Smooth muscle cell (in vitro differentiated cells): ENCODE data around the gene AK5. TPM values are rescaled to one million over a fixed set of nuclear protein-coding genes. Genes with fewer than 3 reads are reported as not detected.

ENCODE experiments used
- DNase-seq: peaks from one replicate; lab custom pipeline; 2025; ENCODE audit not compliant: unreplicated experiment; lab: John Stamatoyannopoulos, UW
- H2AFZ ChIP-seq: fragments of 200-600 bp; sonication (generic); 2 replicates; pipeline ENCODE4 v1.6.0; 2016; ENCODE audit warnings: antibody characterized with exemption, low read depth, mild to moderate bottlenecking
- H3F3A ChIP-seq: fragments of 200-600 bp; sonication (generic); 2 replicates; pipeline ENCODE4 v1.6.0; 2017; ENCODE audit warnings: antibody characterized with exemption, low read depth
- H3K27ac ChIP-seq: fragments of 200-600 bp; sonication (generic); 2 replicates; pipeline ENCODE4 v1.5.1; 2016; ENCODE audit warnings: low read depth, mild to moderate bottlenecking
- H3K27me3 ChIP-seq: fragments of 200-600 bp; sonication (generic); 2 replicates; pipeline ENCODE4 v1.6.1; 2016; ENCODE audit warnings: low read depth, mild to moderate bottlenecking
- H3K36me3 ChIP-seq: fragments of 200-600 bp; sonication (generic); 2 replicates; pipeline ENCODE4 v1.5.1; 2016; ENCODE audit warnings: low read depth
- H3K4me1 ChIP-seq: fragments of 200-600 bp; sonication (generic); 2 replicates; pipeline ENCODE4 v1.5.1; 2016; ENCODE audit warnings: low read depth
- H3K4me2 ChIP-seq: fragments of 200-600 bp; sonication (generic); 2 replicates; pipeline ENCODE4 v1.6.0; 2016; ENCODE audit warnings: mild to moderate bottlenecking
- H3K4me3 ChIP-seq: fragments of 200-600 bp; sonication (generic); 2 replicates; pipeline ENCODE4 v1.5.1; 2016; ENCODE audit warnings: mild to moderate bottlenecking
- H3K79me2 ChIP-seq: fragments of 200-600 bp; sonication (generic); 2 replicates; pipeline ENCODE4 v1.6.0; 2016; ENCODE audit warnings: low read depth, mild to moderate bottlenecking
- H3K9ac ChIP-seq: fragments of 200-600 bp; sonication (generic); 2 replicates; pipeline ENCODE4 v1.6.0; 2016; ENCODE audit warnings: low read depth
- H3K9me3 ChIP-seq: fragments of 200-600 bp; sonication (generic); replicated peaks from 2 replicates; pipeline ENCODE4 v1.5.1; 2016; ENCODE audit warnings: low read depth
- H4K20me1 ChIP-seq: fragments of 200-600 bp; sonication (generic); 2 replicates; pipeline ENCODE4 v1.6.0; 2016; ENCODE audit warnings: low read depth
- CTCF ChIP-seq: fragments of 200-600 bp; sonication (generic); IDR thresholded peaks from 2 replicates; pipeline ENCODE4 v1.5.1; 2017; ENCODE audit warnings: borderline replicate concordance, mild to moderate bottlenecking, antibody characterized with exemption; ENCODE audit not compliant: insufficient read depth, poor library complexity, severe bottlenecking
- WGBS: methylation state at CpG from one replicate; pipeline ENCODE4 v1.1.7; 2016; ENCODE audit warnings: low lambda C conversion rate; 5-methylcytosine and 5-hydroxymethylcytosine counted together
- polyA plus RNA-seq: library from polyadenylated mRNA; unstranded; fragments of >200 nt; fragmentation: Nextera tagmentation; extraction: Ambion mirVana; gene quantifications from 2 replicates; pipeline ENCODE4 v1.2.1, GENCODE V29; 2016
- total RNA-seq: library from RNA; depleted of rRNA; stranded (reverse); fragments of >200 nt; gene quantifications from 2 replicates; pipeline ENCODE4 v1.2.3, GENCODE V29; 2014

AK5 gene
- total and polyA plus RNA-seq, 2 experiments from 2014 or later = 0.43 TPM; not detected in 1

GRCh38 chr1:77473690-77474089 lies 191.9 kb downstream of the AK5 start:
- no peaks in the 10 kb centered on the region for H3F3A ChIP-seq
- H2AFZ ChIP-seq = no peak overlapping the region
- H3K4me1 ChIP-seq = no peaks in the 10 kb centered on the region
- no peak for DNase-seq
- WGBS = 39% methylated on average over 3 of the region's 3 CpGs
- no peaks in the 10 kb centered on the region for H4K20me1 ChIP-seq
- no peaks in the 10 kb centered on the region for H3K9me3 ChIP-seq
- H3K9ac ChIP-seq = no peak overlapping the region
- no peak overlapping the region for H3K4me2 ChIP-seq
- H3K4me3 ChIP-seq = no peak overlapping the region
- H3K79me2 ChIP-seq = no peaks in the 10 kb centered on the region
- no peak for TF ChIP-seq CTCF
- no peaks in the 10 kb centered on the region for H3K27me3 ChIP-seq
- no peak overlapping the region for H3K27ac ChIP-seq
- no peaks in the 10 kb centered on the region for H3K36me3 ChIP-seq

- no peak overlapping the region for H3K4me3 ChIP-seq
- no peak for DNase-seq
- H3K4me2 ChIP-seq = no peak overlapping the region
- no peaks in the 10 kb centered on the region for H3K9me3 ChIP-seq
- no peak overlapping the region for H2AFZ ChIP-seq
- no peaks in the 10 kb centered on the region for H3F3A ChIP-seq
- no peak overlapping the region for H3K9ac ChIP-seq
- no peaks in the 10 kb centered on the region for H3K4me1 ChIP-seq
- WGBS = 68% methylated on average over 1 of the region's 1 CpG
- no peak for TF ChIP-seq CTCF
- H3K27me3 ChIP-seq = no peaks in the 10 kb centered on the region
- H3K79me2 ChIP-seq = no peaks in the 10 kb centered on the region
- no peak overlapping the region for H3K27ac ChIP-seq
- H3K36me3 ChIP-seq = no peaks in the 10 kb centered on the region
- no peaks in the 10 kb centered on the region for H4K20me1 ChIP-seq
These were observed 193.8 kb downstream of the AK5 start for GRCh38 chr1:77475641-77476040.

GRCh38 chr1:77476475-77476874 lies 194.7 kb downstream of the AK5 start:
- Histone ChIP-seq H3F3A (no peaks in the 10 kb centered on the region), H3K9ac (no peak overlapping the region), H3K4me2 (no peak overlapping the region), H3K4me3 (no peak overlapping the region), H3K4me1 (no peaks in the 10 kb centered on the region), H3K36me3 (no peaks in the 10 kb centered on the region), H3K27ac (no peak overlapping the region), H3K79me2 (no peaks in the 10 kb centered on the region), H4K20me1 (no peaks in the 10 kb centered on the region), H3K9me3 (no peaks in the 10 kb centered on the region), H3K27me3 (no peaks in the 10 kb centered on the region), H2AFZ (no peak overlapping the region)
- TF ChIP-seq CTCF = no peak
- WGBS = 96% methylated on average over 7 of the region's 7 CpGs
- DNase-seq = no peak

GRCh38 chr1:77484334-77484733 lies 202.5 kb downstream of the AK5 start:
- no peak overlapping the region for H3K4me2 ChIP-seq

More at GRCh38 chr1:77484334-77484733, 202.5 kb downstream of the AK5 start:
- Histone ChIP-seq H3K79me2 (no peaks in the 10 kb centered on the region), H3K27ac (no peak overlapping the region), H3K9ac (no peak overlapping the region), H3K4me1 (no peaks in the 10 kb centered on the region), H3F3A (no peaks in the 10 kb centered on the region), H3K9me3 (no peaks in the 10 kb centered on the region), H3K4me3 (no peak overlapping the region), H3K27me3 (no peaks in the 10 kb centered on the region), H4K20me1 (no peaks in the 10 kb centered on the region), H2AFZ (no peak overlapping the region), H3K36me3 (no peaks in the 10 kb centered on the region)
- no peak for DNase-seq
- no peak for TF ChIP-seq CTCF
- WGBS = 75% methylated on average over 1 of the region's 1 CpG
